K562 (cell line): ENCODE measurements around the gene AGRN. TPM values are rescaled to one million over a fixed set of nuclear protein-coding genes. Genes with fewer than 3 reads are reported as not detected.

Experiments used
- CBX5 ChIP-seq: IDR thresholded peaks from 2 replicates; pipeline ENCODE4 v1.6.1; 2014; ENCODE audit warnings: low read depth, borderline replicate concordance
- DNMT1 ChIP-seq: fragments of 450-650 bp; IDR thresholded peaks from 2 replicates; pipeline ENCODE4 v1.6.1; 2016; ENCODE audit warnings: antibody characterized with exemption, mild to moderate bottlenecking
- GTF2A2 ChIP-seq: IDR thresholded peaks from 2 replicates; pipeline ENCODE4 v1.6.1; 2016; ENCODE audit warnings: mild to moderate bottlenecking, missing genetic modification characterization, missing compliant biosample characterization
- HMG20B ChIP-seq: fragments of 250-450 bp; sonication (Bioruptor Pico); IDR thresholded peaks from 2 replicates; pipeline ENCODE4 v1.5.0; 2021; ENCODE audit warnings: mild to moderate bottlenecking
- KLF1 ChIP-seq: fragments of 450-650 bp; IDR thresholded peaks from 2 replicates; pipeline ENCODE4 v1.6.1; 2016; ENCODE audit warnings: missing genetic modification characterization, missing compliant biosample characterization
- LARP7 ChIP-seq: fragments of 450-650 bp; IDR thresholded peaks from 2 replicates; pipeline ENCODE4 v1.6.1; 2016
- MAFF ChIP-seq: IDR thresholded peaks from 2 replicates; pipeline ENCODE4 v1.6.1; 2012; ENCODE audit warnings: low read length, improper control_type of control experiment
- MLX ChIP-seq, 2 experiments: fragments of 450-650 bp in 1 of 2; sonication (generic) in 1 of 2; formaldehyde crosslinking; conservative IDR thresholded peaks; 2 replicates each; pipeline versions ENCODE4 v1.4.0 to v1.8.1; 2020 to 2022; ENCODE audit warnings: mild to moderate bottlenecking in 1 of 2, missing genetic modification reagents in 1 of 2
- PHB ChIP-seq: fragments of 250-450 bp; sonication (Bioruptor Pico); IDR thresholded peaks from 2 replicates; pipeline ENCODE4 v1.5.0; 2021
- PHTF2 ChIP-seq: fragments of 250-450 bp; sonication (Bioruptor Pico); IDR thresholded peaks from 2 replicates; pipeline ENCODE4 v1.5.0; 2021; ENCODE audit warnings: mild to moderate bottlenecking
- POLR3A ChIP-seq: IDR thresholded peaks from 2 replicates; pipeline ENCODE4 v1.6.1; 2011; ENCODE audit warnings: borderline replicate concordance, mild to moderate bottlenecking, moderate library complexity; ENCODE audit not compliant: insufficient read length, insufficient read depth; ENCODE audit errors: extremely low read depth
- RBM17 ChIP-seq: fragments of 200-400 bp; formaldehyde crosslinking; IDR thresholded peaks from 2 replicates; pipeline ENCODE4 v1.6.1; 2017; ENCODE audit warnings: low read depth, mild to moderate bottlenecking, low read length, borderline replicate concordance
- SAP30 ChIP-seq: fragments of 200-600 bp; sonication (generic); IDR thresholded peaks from 2 replicates; pipeline ENCODE4 v1.6.1; 2012; ENCODE audit warnings: borderline replicate concordance, low read depth, mild to moderate bottlenecking, moderate library complexity, low read length, control low read depth, inconsistent platforms; ENCODE audit not compliant: insufficient read depth, poor library complexity, severe bottlenecking
- SETDB1 ChIP-seq: IDR thresholded peaks from one replicate; pipeline ENCODE4 v1.6.1; 2012; ENCODE audit warnings: low read length, control low read depth, inconsistent platforms
- SREBF2 ChIP-seq: sonication (generic); formaldehyde crosslinking; IDR thresholded peaks from 2 replicates; pipeline ENCODE4 v1.4.0; 2020; ENCODE audit warnings: mild to moderate bottlenecking, missing genetic modification reagents
- TCF7 ChIP-seq: sonication (generic); IDR thresholded peaks from 2 replicates; pipeline ENCODE4 v1.6.1; 2016; ENCODE audit warnings: antibody characterized with exemption, borderline replicate concordance
- THAP7 ChIP-seq: fragments of 250-450 bp; sonication (Bioruptor Pico); IDR thresholded peaks from 2 replicates; pipeline ENCODE4 v1.5.0; 2021
- XRCC4 ChIP-seq: IDR thresholded peaks from one replicate; pipeline ENCODE4 v1.6.1; 2011; ENCODE audit not compliant: insufficient read depth, insufficient read length; ENCODE audit errors: extremely low read depth
- ZKSCAN3 ChIP-seq: fragments of 250-450 bp; sonication (Bioruptor Pico); IDR thresholded peaks from 2 replicates; pipeline ENCODE4 v1.4.0; 2020
- ZNF212 ChIP-seq: fragments of 450-650 bp; formaldehyde crosslinking; IDR thresholded peaks from 2 replicates; pipeline ENCODE4 v1.4.0; 2020; ENCODE audit warnings: mild to moderate bottlenecking
- ZNF354B ChIP-seq: fragments of 250-450 bp; sonication (Bioruptor Pico); IDR thresholded peaks from 2 replicates; pipeline ENCODE4 v1.4.0; 2020
- ZNF785 ChIP-seq: fragments of 250-450 bp; sonication (Bioruptor Pico); IDR thresholded peaks from 2 replicates; pipeline ENCODE4 v1.4.0; 2020; ENCODE audit warnings: mild to moderate bottlenecking
- polyA plus RNA-seq, 8 experiments: library from polyadenylated mRNA; depleted of rRNA in 4 of 8; stranded (reverse) in 5 of 8; unstranded in 3 of 8; fragments of >200 nt; fragmentation: Nextera tagmentation in 2 of 8; fragmentation: Illumina TruSeq in 1 of 8; extraction: Ambion mirVana in 2 of 8; extraction: Trizol in 1 of 8; gene quantifications; 2 replicates each; pipeline versions ENCODE4 v1.2.1 to v1.2.3, GENCODE V29; 2011 to 2014; ENCODE audit warnings: inconsistent platforms in 1 of 8, missing spikeins in 1 of 8
- total RNA-seq, 7 experiments: library from RNA; depleted of rRNA in 6 of 7; stranded (reverse); fragments of >200 nt in 6 of 7; fragmentation: Illumina TruSeq in 2 of 7; extraction: Trizol in 2 of 7; gene quantifications; 2 replicates each; pipeline versions ENCODE4 v1.2.1 to v1.2.3, GENCODE V29; 2011 to 2021; ENCODE audit warnings: low replicate concordance in 1 of 7
- TF ChIP-seq, protein P1 (sequence below): sonication (generic); formaldehyde crosslinking; IDR thresholded peaks from 2 replicates; pipeline ENCODE4 v1.8.1; 2023; ENCODE audit warnings: missing genetic modification reagents, mild to moderate bottlenecking, borderline replicate concordance
- TF ChIP-seq, protein P2 (sequence below): fragments of 250-450 bp; sonication (Bioruptor Pico); IDR thresholded peaks from 2 replicates; pipeline ENCODE4 v1.4.0; 2020

Gene AGRN
- total and polyA plus RNA-seq, 9 of the 15 experiments (the other 6 are each of a cell fraction or from before 2014, with no cell fraction given): 0.04 to 111 (median 18.1) TPM

- TF ChIP-seq ZNF354B (CRISPR knock-in tag) (no peak), PHB (CRISPR knock-in tag) (peak; percentile 44), XRCC4 (no peak), GTF2A2 (no peak), SREBF2 (CRISPR knock-in tag) (no peak), LARP7 (no peak), MAFF (no peak), MLX (CRISPR knock-in tag; conservative IDR thresholded peaks at IDR 0.05) (peak; percentile 25 to 90; a peak in 1 of 4 replicates), SAP30 (peak; percentile 50), TCF7 (no peak; the same call in 1 of the 2 replicates), DNMT1 (no peak), KLF1 (tag) (no peak), ZNF785 (CRISPR knock-in tag) (no peak), PHTF2 (CRISPR knock-in tag) (no peak), RBM17 (no peak), POLR3A (no peak), CBX5 (no peak), SETDB1 (no peak), THAP7 (no peak), HMG20B (CRISPR knock-in tag) (no peak), ZKSCAN3 (CRISPR knock-in tag) (no peak), ZNF212 (CRISPR knock-in tag) (no peak)
- TF ChIP-seq, protein P1, sequence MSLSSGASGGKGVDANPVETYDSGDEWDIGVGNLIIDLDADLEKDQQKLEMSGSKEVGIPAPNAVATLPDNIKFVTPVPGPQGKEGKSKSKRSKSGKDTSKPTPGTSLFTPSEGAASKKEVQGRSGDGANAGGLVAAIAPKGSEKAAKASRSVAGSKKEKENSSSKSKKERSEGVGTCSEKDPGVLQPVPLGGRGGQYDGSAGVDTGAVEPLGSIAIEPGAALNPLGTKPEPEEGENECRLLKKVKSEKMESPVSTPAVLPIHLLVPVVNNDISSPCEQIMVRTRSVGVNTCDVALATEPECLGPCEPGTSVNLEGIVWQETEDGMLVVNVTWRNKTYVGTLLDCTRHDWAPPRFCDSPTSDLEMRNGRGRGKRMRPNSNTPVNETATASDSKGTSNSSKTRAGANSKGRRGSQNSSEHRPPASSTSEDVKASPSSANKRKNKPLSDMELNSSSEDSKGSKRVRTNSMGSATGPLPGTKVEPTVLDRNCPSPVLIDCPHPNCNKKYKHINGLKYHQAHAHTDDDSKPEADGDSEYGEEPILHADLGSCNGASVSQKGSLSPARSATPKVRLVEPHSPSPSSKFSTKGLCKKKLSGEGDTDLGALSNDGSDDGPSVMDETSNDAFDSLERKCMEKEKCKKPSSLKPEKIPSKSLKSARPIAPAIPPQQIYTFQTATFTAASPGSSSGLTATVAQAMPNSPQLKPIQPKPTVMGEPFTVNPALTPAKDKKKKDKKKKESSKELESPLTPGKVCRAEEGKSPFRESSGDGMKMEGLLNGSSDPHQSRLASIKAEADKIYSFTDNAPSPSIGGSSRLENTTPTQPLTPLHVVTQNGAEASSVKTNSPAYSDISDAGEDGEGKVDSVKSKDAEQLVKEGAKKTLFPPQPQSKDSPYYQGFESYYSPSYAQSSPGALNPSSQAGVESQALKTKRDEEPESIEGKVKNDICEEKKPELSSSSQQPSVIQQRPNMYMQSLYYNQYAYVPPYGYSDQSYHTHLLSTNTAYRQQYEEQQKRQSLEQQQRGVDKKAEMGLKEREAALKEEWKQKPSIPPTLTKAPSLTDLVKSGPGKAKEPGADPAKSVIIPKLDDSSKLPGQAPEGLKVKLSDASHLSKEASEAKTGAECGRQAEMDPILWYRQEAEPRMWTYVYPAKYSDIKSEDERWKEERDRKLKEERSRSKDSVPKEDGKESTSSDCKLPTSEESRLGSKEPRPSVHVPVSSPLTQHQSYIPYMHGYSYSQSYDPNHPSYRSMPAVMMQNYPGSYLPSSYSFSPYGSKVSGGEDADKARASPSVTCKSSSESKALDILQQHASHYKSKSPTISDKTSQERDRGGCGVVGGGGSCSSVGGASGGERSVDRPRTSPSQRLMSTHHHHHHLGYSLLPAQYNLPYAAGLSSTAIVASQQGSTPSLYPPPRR (CRISPR knock-in tag): peak; percentile 98
- TF ChIP-seq, protein P2, sequence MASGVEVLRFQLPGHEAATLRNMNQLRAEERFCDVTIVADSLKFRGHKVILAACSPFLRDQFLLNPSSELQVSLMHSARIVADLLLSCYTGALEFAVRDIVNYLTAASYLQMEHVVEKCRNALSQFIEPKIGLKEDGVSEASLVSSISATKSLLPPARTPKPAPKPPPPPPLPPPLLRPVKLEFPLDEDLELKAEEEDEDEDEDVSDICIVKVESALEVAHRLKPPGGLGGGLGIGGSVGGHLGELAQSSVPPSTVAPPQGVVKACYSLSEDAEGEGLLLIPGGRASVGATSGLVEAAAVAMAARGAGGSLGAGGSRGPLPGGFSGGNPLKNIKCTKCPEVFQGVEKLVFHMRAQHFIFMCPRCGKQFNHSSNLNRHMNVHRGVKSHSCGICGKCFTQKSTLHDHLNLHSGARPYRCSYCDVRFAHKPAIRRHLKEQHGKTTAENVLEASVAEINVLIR (CRISPR knock-in tag): peak; percentile 100
These were observed 19.4 kb upstream of the AGRN start (continued) for GRCh38 chr1:1000357-1001056.
